Naive thymus-derived CD4-positive, alpha-beta T cell (primary cell): ENCODE data around the gene KCNMB2. TPM values are rescaled to one million over a fixed set of nuclear protein-coding genes. Genes with fewer than 3 reads are reported as not detected.
A peak's percentile ranks its signal among the peaks of the same experiment; 100 is the strongest.

ENCODE experiments used
- ATAC-seq: fragments of 150-1000 bp; cut with Tn5 transposase; 2 replicates; pipeline ENCODE4 v1.10.0; 2021; ENCODE audit warnings: mild to moderate bottlenecking, moderate library complexity
- CTCF ChIA-PET: fragments of 350-600 bp; sonication (Branson Sonifier 250); formaldehyde crosslinking; loops from one replicate; lab custom pipeline; 2021; ENCODE audit warnings: antibody characterized with exemption; lab: Charles Lee
- POLR2A ChIA-PET: fragments of 350-600 bp; sonication (Branson Sonifier 250); formaldehyde crosslinking; loops from one replicate; lab custom pipeline; 2021; ENCODE audit warnings: antibody characterized with exemption, inconsistent platforms; lab: Charles Lee
- DNase-seq, 9 donors: peaks; one replicate each; pipeline versions ENCODE4 v3.0.0 to v3.0.0-alpha.2; 2020 to 2022; ENCODE audit warnings: mixed read lengths in 1 of 9
- H3K27ac ChIP-seq: one replicate; pipeline ENCODE4 v1.7.0; 2013; ENCODE audit warnings: mild to moderate bottlenecking, low read depth, low read length, moderate library complexity
- H3K27me3 ChIP-seq, 2 donors: one replicate each; pipeline ENCODE4 v1.7.0; 2013; ENCODE audit warnings: low read length in 2 of 2, mild to moderate bottlenecking in 2 of 2, moderate library complexity in 2 of 2; ENCODE audit not compliant: control insufficient read depth in 2 of 2, insufficient read depth in 2 of 2
- H3K36me3 ChIP-seq, 3 experiments: 1 replicate in 2 of 3; 2 replicates in 1 of 3; pipeline ENCODE4 v1.7.0; 2013; ENCODE audit warnings: low read length in 3 of 3, mild to moderate bottlenecking in 3 of 3, moderate library complexity in 1 of 3; ENCODE audit not compliant: insufficient read depth in 3 of 3, control insufficient read depth in 2 of 3
- H3K4me1 ChIP-seq, 2 donors: one replicate each; pipeline ENCODE4 v1.7.0; 2013; ENCODE audit warnings: low read length in 2 of 2, mild to moderate bottlenecking in 2 of 2, moderate library complexity in 1 of 2; ENCODE audit not compliant: control insufficient read depth in 2 of 2, insufficient read depth in 2 of 2
- H3K4me3 ChIP-seq: 2 replicates; pipeline ENCODE4 v1.7.0; 2013; ENCODE audit warnings: mild to moderate bottlenecking, low read length
- H3K9me3 ChIP-seq, 3 experiments: 1 replicate in 2 of 3; 2 replicates in 1 of 3; pipeline ENCODE4 v1.7.0; 2013; ENCODE audit warnings: low read length in 3 of 3; ENCODE audit not compliant: control insufficient read depth in 2 of 3
- H3K27ac Mint-ChIP-seq, 9 donors: one replicate each; pipeline ENCODE4 v1.8.0; 2020 to 2022; ENCODE audit warnings: mixed read lengths in 9 of 9, mild to moderate bottlenecking in 8 of 9, moderate library complexity in 5 of 9, inconsistent platforms in 2 of 9
- H3K27me3 Mint-ChIP-seq, 5 donors: one replicate each; pipeline ENCODE4 v1.8.0; 2021 to 2022; ENCODE audit warnings: mixed read lengths in 5 of 5, mild to moderate bottlenecking in 1 of 5
- H3K36me3 Mint-ChIP-seq, 5 donors: one replicate each; pipeline ENCODE4 v1.8.0; 2020 to 2022; ENCODE audit warnings: mixed read lengths in 5 of 5, mild to moderate bottlenecking in 3 of 5, inconsistent platforms in 1 of 5
- H3K4me1 Mint-ChIP-seq, 7 donors: one replicate each; pipeline ENCODE4 v1.8.0; 2020 to 2022; ENCODE audit warnings: mixed read lengths in 7 of 7, mild to moderate bottlenecking in 3 of 7, inconsistent platforms in 1 of 7
- H3K4me3 Mint-ChIP-seq, 10 donors: one replicate each; pipeline ENCODE4 v1.8.0; 2020 to 2022; ENCODE audit warnings: mild to moderate bottlenecking in 10 of 10, mixed read lengths in 10 of 10, moderate library complexity in 6 of 10, inconsistent platforms in 2 of 10
- H3K9me3 Mint-ChIP-seq, 11 donors: one replicate each; pipeline ENCODE4 v1.8.0; 2020 to 2022; ENCODE audit warnings: mixed read lengths in 11 of 11, mild to moderate bottlenecking in 4 of 11, inconsistent platforms in 1 of 11, moderate library complexity in 1 of 11
- intact Hi-C, 2 donors: fragments of 100-400 bp; cut with micrococcal nuclease; formaldehyde crosslinking; loops; one replicate each; pipeline ENCODE4 v1.15.1; 2023
- polyA plus RNA-seq, 2 donors: library from polyadenylated mRNA; unstranded; fragments of 300-500 nt; fragmentation: Illumina TruSeq; gene quantifications; one replicate each; pipeline ENCODE4 v1.2.3, GENCODE V29; 2021
- total RNA-seq, 6 experiments: library from RNA in 5 of 6; stranded (reverse) in 5 of 6; gene quantifications; 1 replicate in 5 of 6; 2 replicates in 1 of 6; pipeline ENCODE4 v1.2.3 and lab custom pipeline; 2021 to 2026

Gene KCNMB2
- total RNA-seq = not detected
- not detected for polyA plus RNA-seq
- not detected for total RNA-seq (lab: John Stamatoyannopoulos, UW)

GRCh38 chr3:178536211-178537079, at the start of gene KCNMB2:
Gene KCNMB2, plus strand, starts transcription at chr3:178536436.
- CTCF ChIA-PET = no interaction called here

GRCh38 chr3:178486903-178487302, 49.3 kb upstream of the KCNMB2 start:
- no peak overlapping the region for H3K4me3 ChIP-seq
- Mint-ChIP-seq H3K4me1 (no peaks in the 10 kb centered on the region), H3K9me3 (peaks cover 0 to 1% (median 0%) of the 10 kb centered on the region in 11 donors), H3K27me3 (peaks cover 0 to 33% (median 14%) of the 10 kb centered on the region in 5 donors), H3K4me3 (no peak overlapping the region), H3K27ac (no peak overlapping the region), H3K36me3 (no peaks in the 10 kb centered on the region)
- ChIA-PET CTCF (no interaction called here), POLR2A (no interaction called here)
- H3K27me3 ChIP-seq = no peaks in the 10 kb centered on the region
- ATAC-seq (no peak), DNase-seq (no peak)
- no peak overlapping the region for H3K27ac ChIP-seq
- H3K9me3 ChIP-seq = no peaks in the 10 kb centered on the region
- intact Hi-C loops = no loop called here
- no peaks in the 10 kb centered on the region for H3K4me1 ChIP-seq
- H3K36me3 ChIP-seq = no peaks in the 10 kb centered on the region

More at GRCh38 chr3:178536211-178537079, at the start of gene KCNMB2:
- Histone ChIP-seq H3K27ac (no peak within 1 kb of the TSS), H3K36me3 (no peaks in the 10 kb centered on the region), H3K9me3 (no peaks in the 10 kb centered on the region), H3K27me3 (no peaks in the 10 kb centered on the region), H3K4me1 (peaks cover 0 to 7% of the 10 kb centered on the region in 2 donors), H3K4me3 (no peak within 1 kb of the TSS)
- ATAC-seq (no peak), DNase-seq (no peak)
- intact Hi-C loops = no loop called here
- Mint-ChIP-seq H3K9me3 (peaks cover 0 to 7% (median under 1%) of the 10 kb centered on the region in 11 donors), H3K4me3 (peak within 1 kb of the TSS in 8 of 10 donors; percentile 2 to 50 (median 16)), H3K36me3 (no peaks in the 10 kb centered on the region), H3K27me3 (peaks cover 20 to 74% (median 63%) of the 10 kb centered on the region in 5 donors), H3K27ac (no peak within 1 kb of the TSS), H3K4me1 (peaks cover 0 to 12% (median 7%) of the 10 kb centered on the region in 7 donors)
- POLR2A ChIA-PET = no interaction called here

DNA sequence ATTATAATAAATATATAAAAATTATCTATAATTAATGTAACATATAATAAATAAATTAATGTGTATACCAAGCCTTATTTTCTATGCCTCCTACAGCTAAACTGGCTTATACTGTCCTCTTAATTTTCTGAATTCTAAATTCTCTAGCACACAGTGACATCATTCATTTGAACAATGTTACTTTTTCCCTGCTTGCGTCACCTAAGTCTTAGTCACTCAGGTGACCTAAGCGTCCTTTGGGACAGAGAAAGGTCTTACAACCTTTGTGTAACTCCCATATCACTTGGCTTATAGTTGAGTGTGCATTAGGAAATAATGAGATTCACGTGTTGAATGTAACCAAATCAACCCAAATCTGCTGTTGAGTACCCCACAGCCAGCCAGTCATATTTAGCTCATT, 48.5 kb upstream of the KCNMB2 start:
- ChIA-PET CTCF (no interaction called here), POLR2A (no interaction called here)
- ATAC-seq = no peak

GRCh38 chr3:178491751-178492150, 44.5 kb upstream of the KCNMB2 start:
- H3K27me3 Mint-ChIP-seq = peaks cover 0 to 12% (median 6%) of the 10 kb centered on the region in 5 donors
- Histone ChIP-seq H3K27me3 (no peaks in the 10 kb centered on the region), H3K4me1 (no peaks in the 10 kb centered on the region), H3K27ac (no peak overlapping the region), H3K36me3 (no peaks in the 10 kb centered on the region), H3K4me3 (no peak overlapping the region), H3K9me3 (no peaks in the 10 kb centered on the region)
- ChIA-PET CTCF (no interaction called here), POLR2A (interaction anchor here (0.6 kb wide), 1 partner anchor 215 kb away, joined by 3 read pairs; no protein-coding TSS in a partner anchor)
- no peak overlapping the region for H3K4me3 Mint-ChIP-seq
- DNase-seq (no peak), ATAC-seq (no peak)
- peaks cover 0 to 12% (median 6%) of the 10 kb centered on the region in 11 donors for H3K9me3 Mint-ChIP-seq
- no peaks in the 10 kb centered on the region for H3K36me3 Mint-ChIP-seq
- H3K4me1 Mint-ChIP-seq = no peaks in the 10 kb centered on the region
- intact Hi-C loops = no loop called here
- no peak overlapping the region for H3K27ac Mint-ChIP-seq

More for the DNA sequence above, 48.5 kb upstream of the KCNMB2 start:
- no peaks in the 10 kb centered on the region for H3K36me3 Mint-ChIP-seq
- peaks cover 0 to 1% (median 0%) of the 10 kb centered on the region in 11 donors for H3K9me3 Mint-ChIP-seq
- Histone ChIP-seq H3K27me3 (no peaks in the 10 kb centered on the region), H3K9me3 (no peaks in the 10 kb centered on the region), H3K27ac (no peak overlapping the region), H3K36me3 (no peaks in the 10 kb centered on the region), H3K4me1 (no peaks in the 10 kb centered on the region), H3K4me3 (no peak overlapping the region)
- no peak overlapping the region for H3K4me3 Mint-ChIP-seq
- H3K27ac Mint-ChIP-seq = no peak overlapping the region
- intact Hi-C loops = no loop called here
- DNase-seq = no peak
- peaks cover 0 to 25% (median 13%) of the 10 kb centered on the region in 5 donors for H3K27me3 Mint-ChIP-seq
- no peaks in the 10 kb centered on the region for H3K4me1 Mint-ChIP-seq

DNA sequence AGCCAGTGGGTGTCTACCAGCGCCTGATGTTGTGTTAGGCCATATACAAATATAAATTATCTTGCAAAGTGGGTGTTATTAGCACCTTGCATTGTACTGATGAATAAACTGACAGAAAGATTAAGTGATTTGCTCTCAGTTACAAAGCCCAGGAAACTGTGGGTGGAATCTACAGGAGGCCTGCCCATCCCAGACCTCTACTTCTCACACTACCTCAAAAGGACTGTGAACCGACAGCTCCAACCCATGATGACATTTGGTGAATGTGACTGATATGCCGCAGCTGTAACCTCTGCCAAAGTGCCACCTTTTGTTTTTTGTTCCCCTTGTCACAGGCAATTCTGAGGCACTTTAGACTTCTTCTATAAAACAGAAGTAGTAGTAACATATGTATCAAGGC, 43.7 kb upstream of the KCNMB2 start:
- Mint-ChIP-seq H3K27ac (no peak overlapping the region), H3K4me3 (no peak overlapping the region)
- POLR2A ChIA-PET = no interaction called here

DNA sequence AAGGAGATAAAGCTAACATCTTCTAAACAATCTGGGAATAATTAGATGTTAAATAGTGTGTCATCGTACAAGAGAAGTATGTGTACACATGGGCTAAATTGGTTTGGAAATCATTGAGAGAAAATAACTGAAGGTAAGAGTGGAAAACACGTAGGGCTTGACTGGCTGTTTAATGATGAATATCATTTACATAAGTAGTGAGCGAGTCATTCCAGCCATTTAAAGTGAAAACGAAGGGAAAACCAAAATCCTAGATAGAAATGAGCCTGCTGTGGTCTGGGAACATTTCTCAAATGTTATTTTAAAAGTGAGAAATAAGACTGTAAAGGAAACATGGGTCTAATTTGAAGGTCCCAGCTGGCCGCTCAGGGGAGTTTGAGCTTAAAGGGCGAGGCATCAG, 41.9 kb upstream of the KCNMB2 start:
- H3K4me3 Mint-ChIP-seq = no peak overlapping the region
- POLR2A ChIA-PET = no interaction called here
- DNase-seq = no peak

More for the DNA sequence above, 43.7 kb upstream of the KCNMB2 start:
- Mint-ChIP-seq H3K9me3 (peaks cover 0 to 19% (median 7%) of the 10 kb centered on the region in 11 donors), H3K4me1 (no peaks in the 10 kb centered on the region), H3K36me3 (no peaks in the 10 kb centered on the region), H3K27me3 (peaks cover 0 to 7% (median under 1%) of the 10 kb centered on the region in 5 donors)
- no peak for ATAC-seq
- H3K9me3 ChIP-seq = no peaks in the 10 kb centered on the region
- H3K27ac ChIP-seq = no peak overlapping the region
- no peaks in the 10 kb centered on the region for H3K27me3 ChIP-seq
- DNase-seq = no peak
- CTCF ChIA-PET = no interaction called here
- H3K4me1 ChIP-seq = no peaks in the 10 kb centered on the region
- H3K4me3 ChIP-seq = no peak overlapping the region
- intact Hi-C loops = no loop called here
- H3K36me3 ChIP-seq = no peaks in the 10 kb centered on the region

More for the DNA sequence above, 41.9 kb upstream of the KCNMB2 start:
- Histone ChIP-seq H3K4me3 (no peak overlapping the region), H3K36me3 (no peaks in the 10 kb centered on the region), H3K27ac (no peak overlapping the region), H3K27me3 (no peaks in the 10 kb centered on the region), H3K4me1 (no peaks in the 10 kb centered on the region), H3K9me3 (no peaks in the 10 kb centered on the region)
- CTCF ChIA-PET = no interaction called here
- no peak for ATAC-seq
- intact Hi-C loops = no loop called here
- Mint-ChIP-seq H3K27me3 (peaks cover 0 to 15% (median 0%) of the 10 kb centered on the region in 5 donors), H3K27ac (no peak overlapping the region), H3K9me3 (peaks cover 0 to 24% (median 8%) of the 10 kb centered on the region in 11 donors), H3K36me3 (no peaks in the 10 kb centered on the region), H3K4me1 (no peaks in the 10 kb centered on the region)
